GM12874 (cell line): ENCODE measurements around the gene SPTB.

ENCODE experiments used
- TF ChIP-seq, protein P1 (sequence below): IDR thresholded peaks from 2 replicates; pipeline ENCODE4 v1.5.1; 2011; ENCODE audit warnings: low read depth, mild to moderate bottlenecking, control low read depth, low read length, moderate library complexity; ENCODE audit not compliant: insufficient read depth

Gene SPTB

DNA sequence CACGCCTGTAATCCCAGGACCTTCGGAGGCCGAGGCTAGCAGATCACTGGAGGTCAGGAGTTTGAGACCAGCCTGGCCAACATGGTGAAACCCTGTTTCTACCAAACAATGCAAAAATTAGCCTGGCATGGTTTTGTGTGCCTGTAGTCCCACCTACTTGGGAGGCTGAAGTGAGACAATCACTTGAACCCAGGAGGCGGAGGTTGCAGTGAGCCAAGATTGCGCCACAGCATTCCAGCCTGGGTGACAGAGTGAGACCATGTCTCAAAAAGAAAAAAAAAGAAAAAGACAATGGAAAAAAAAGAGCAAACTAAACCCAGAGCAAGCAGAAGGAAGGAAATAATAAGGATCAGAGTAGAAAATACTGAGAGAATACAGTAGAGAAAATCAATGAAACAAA lies 39.9 kb upstream of the SPTB start:
- TF ChIP-seq, protein P1, sequence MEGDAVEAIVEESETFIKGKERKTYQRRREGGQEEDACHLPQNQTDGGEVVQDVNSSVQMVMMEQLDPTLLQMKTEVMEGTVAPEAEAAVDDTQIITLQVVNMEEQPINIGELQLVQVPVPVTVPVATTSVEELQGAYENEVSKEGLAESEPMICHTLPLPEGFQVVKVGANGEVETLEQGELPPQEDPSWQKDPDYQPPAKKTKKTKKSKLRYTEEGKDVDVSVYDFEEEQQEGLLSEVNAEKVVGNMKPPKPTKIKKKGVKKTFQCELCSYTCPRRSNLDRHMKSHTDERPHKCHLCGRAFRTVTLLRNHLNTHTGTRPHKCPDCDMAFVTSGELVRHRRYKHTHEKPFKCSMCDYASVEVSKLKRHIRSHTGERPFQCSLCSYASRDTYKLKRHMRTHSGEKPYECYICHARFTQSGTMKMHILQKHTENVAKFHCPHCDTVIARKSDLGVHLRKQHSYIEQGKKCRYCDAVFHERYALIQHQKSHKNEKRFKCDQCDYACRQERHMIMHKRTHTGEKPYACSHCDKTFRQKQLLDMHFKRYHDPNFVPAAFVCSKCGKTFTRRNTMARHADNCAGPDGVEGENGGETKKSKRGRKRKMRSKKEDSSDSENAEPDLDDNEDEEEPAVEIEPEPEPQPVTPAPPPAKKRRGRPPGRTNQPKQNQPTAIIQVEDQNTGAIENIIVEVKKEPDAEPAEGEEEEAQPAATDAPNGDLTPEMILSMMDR = no peak

DNA sequence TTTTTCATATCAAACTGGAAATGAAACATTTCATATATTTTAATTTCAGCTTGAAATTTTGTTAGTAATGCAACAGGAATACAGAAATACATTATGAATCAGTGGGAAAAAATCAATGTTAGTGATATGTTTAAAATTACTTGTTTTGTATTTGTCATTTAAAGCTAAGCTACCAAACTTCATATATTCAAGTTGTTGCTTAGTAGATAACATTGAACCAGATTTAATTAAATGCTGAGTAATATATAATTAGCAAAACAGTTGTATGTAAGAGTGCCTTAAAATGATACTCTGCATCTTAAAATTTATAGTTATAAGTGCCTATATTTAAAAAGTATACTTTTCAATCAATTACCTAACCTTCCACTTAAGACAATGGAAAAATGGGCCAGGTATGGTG lies 39.5 kb upstream of the SPTB start:
- TF ChIP-seq, protein P1 = no peak

DNA sequence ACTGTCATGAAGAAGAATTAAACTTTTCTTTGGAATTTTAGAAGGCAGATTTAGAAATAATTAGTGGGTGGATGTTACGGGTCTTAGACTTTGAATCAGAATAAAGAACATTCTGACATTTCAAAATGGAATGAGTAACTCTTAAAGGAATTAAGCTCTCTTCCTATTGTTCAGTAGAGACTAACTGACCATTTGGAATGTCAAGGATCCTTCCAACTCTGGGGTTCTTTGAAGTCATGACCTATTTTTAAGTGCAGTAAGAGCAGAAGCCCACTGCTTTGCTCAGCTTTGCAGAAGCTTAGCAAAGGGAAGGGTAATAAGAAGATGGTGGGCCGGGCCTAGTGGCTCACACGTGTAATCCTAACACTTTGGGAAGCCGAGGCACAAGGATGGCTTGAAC lies 38.5 kb upstream of the SPTB start:
- TF ChIP-seq, protein P1 = no peak

DNA sequence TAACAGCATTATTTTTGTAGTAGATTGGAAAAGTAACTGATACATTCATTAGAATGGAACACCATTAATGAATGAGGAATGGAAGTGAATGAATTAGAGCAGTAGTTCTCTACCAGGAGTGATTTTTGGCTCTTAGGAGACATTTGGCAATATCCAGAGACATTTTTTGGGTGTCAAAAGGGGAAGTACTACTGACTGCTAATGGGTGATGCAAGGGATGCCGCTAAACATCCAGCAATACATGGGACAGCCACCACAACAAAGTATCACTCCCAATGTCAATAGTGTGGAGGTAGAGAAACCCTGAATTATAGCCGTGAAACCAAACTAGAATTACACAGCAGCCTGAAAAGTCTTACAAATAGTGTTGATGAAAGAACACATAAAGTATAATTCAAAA lies 36.1 kb upstream of the SPTB start:
- TF ChIP-seq, protein P1 = no peak

DNA sequence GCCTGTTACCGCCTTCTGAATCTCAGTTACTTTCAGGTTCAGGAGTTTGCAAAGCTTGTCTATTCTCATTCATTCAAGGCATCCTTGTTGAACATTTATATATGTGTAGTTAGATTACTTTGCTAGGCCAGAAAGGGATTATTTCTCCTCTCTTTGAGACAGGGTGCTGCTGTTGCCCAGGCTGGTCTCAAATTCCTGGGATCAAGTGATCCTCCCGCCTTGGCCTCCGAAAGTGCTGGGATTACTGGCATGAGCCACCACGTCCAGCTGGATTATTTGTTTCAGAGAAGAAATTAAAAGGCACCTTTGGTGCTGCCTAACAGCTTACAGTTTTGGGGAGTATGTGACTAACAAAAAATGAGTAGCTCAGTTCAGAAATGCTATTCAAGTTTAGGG lies 35.3 kb upstream of the SPTB start:
- TF ChIP-seq, protein P1 = no peak

DNA sequence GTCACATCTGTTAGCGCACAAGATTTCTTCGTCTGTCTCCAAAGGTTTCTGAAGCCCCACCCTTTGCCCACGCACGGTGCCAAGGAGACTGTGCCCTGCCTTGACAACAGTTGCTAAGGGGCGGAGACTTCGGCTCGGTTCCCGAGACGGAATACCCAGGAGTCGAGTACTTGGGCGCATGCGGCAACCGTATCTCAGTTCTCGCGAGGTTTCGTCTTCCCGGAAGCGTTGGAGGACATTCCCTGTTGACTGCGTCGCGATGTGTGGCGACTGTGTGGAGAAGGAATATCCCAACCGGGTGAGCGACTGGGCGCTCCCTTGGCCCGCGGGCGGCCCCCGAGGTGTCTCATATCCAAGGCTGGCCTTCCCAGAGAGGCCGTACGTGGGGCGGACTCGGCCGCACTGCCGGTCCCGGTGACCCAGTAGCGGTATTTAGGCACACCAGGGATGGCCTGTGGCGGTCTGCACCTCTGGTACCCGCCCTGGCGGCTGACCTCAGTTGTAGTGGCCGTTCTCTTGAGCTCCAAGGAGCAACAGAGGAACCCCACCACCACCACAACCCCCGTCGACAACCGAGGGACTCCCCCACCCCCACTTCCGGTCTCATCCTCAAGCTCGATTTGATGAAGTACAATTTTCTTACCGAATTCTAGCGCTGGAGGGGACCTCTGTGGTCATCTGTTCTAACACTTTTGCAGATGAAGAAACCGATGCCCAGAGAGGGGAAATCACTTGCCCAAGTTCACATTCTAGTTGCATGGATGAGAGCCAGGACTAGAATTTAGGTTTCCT lies 34.7 kb upstream of the SPTB start, which contains the start of gene CHURC1:
TSS of gene CHURC1 (plus strand) at position 219 of the 792 bp plus-strand sequence. CDS start at position 260, 41 bp downstream.
- TF ChIP-seq, protein P1 = no peak

DNA sequence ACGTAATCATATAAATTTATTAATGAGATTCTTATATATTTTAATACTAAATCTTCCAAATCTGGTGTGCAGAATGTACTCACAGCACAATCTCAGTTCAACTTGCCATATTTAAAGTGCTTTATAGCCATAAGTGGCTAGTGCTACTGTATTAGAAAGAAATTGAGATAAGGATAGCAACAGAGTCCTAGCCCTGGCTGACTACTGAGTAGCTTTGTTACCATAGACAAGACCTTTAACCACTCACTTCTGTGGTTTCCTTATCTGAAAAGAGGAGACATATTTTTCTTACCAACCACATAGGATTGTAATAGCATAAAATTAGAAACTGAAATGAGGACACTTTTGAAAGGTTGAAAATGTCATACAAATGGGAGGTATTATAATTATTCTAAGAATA lies 32.6 kb upstream of the SPTB start:
- TF ChIP-seq, protein P1 = no peak
